H54 (cell line): ENCODE measurements around the gene PRKAB1.
"Not testable (repeated sequence)": the region's sequence is repeated elsewhere in the genome, so short reads cannot be mapped to it uniquely, and the experiment has no call there.

ENCODE experiments used
- DNase-seq: peaks from one replicate; pipeline ENCODE4 v3.0.0; 2011; ENCODE audit warnings: low spot score, mixed read lengths; ENCODE audit not compliant: insufficient read length
- FAIRE-seq: peaks from 3 replicates; lab custom pipeline; 2011; peaks lifted over from hg19 to GRCh38; lab: Jason Lieb, UNC
- POLR2A ChIP-seq: IDR thresholded peaks from 2 replicates; pipeline ENCODE4 v1.6.1; 2011; ENCODE audit warnings: low read depth, mild to moderate bottlenecking, low read length

The PRKAB1 gene

DNA sequence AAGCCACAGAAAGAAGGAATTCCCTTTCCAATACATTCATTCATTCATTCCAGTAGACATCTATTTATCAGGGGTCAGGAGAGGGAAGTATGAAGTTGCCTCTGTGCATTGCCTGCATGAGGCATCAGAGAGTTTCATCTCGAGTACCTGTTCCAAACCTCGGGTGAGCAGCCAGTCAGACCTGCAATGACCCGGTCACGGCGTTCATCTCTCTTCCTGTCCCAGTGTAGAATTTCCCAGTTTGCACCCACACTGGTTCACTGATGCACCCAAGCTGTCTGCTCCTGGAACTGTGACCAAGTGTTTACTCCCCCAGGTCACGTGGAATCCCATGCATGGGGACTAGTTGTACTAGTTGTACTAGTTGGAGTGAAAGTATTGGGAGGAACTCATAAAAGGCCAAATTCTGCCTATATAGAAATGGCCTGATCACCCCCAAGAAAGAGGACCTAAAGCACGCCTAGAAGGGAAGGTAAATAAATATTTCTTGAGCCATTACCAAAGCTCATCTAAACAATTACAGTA, 22.3 kb upstream of the PRKAB1 start:
- FAIRE-seq = no peak
- TF ChIP-seq POLR2A = no peak
- no peak for DNase-seq

DNA sequence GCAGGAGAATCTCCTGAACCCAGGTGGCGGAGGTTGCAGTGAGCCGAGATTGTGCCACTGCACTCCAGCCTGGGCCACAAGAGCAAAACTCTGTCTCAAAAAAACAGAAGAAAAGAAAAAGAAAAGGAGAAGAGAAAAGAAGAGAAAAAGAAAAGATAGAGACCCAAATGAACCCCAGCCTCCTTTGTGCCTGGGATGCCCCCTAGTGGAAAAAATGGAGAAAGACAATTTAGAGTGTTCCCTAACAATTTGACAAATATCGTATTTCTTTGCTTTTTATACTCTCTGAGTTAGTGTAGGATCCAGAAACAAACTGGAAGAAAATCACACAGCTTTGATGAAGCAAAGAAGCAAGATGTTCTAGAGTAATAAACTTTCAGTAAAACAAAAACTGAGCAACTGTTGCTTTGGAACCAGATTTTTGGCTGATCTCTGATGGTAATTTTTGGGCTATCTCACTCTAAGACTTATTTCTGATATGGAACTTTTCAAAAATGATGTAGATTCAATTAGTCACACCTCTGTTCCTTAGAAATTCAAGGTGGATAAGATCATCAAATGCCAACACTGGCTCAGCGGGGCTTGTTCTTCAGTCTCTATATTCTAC, 18.6 kb upstream of the PRKAB1 start:
- no peak for FAIRE-seq
- peak; percentile 26 for DNase-seq
- no peak for TF ChIP-seq POLR2A

DNA sequence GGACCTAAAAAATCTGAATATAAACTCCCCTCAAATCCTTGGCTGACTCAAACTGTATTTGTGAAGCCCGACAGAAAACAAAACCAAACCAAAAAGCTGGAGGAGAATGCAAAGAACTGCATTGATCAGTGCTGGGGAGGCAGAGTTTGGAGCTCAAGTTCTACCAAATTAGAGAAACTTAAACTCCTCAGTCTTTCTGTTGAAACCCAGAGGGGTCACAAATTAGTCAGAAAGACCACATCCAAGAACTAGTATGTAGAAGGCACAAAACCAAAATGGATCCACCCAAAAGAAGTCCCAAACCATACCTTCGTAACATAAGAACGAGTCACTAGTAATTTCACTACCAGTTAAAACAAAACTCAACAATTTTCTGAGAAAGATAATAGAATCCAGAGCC, 15.3 kb upstream of the PRKAB1 start:
- no peak for FAIRE-seq
- no peak for DNase-seq
- no peak for TF ChIP-seq POLR2A

DNA sequence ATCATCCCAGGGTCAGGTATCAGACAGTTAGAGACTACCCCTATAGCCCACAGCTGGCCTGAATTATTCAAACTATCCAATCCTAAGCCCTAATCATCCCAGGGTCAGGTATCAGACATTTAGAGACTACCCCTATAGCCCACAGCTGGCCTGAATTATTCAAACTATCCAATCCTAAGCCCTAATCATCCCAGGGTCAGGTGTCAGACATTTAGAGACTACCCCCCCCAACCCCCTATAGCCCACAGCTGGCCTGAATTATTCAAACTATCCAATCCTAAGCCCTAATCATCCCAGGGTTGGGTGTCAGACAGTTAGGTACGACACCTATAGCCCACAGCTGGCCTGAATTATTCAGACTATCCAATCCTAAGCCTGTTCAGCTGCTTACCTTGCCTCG, 10.9 kb upstream of the PRKAB1 start:
- FAIRE-seq, DNase-seq: not testable (repeated sequence)

DNA sequence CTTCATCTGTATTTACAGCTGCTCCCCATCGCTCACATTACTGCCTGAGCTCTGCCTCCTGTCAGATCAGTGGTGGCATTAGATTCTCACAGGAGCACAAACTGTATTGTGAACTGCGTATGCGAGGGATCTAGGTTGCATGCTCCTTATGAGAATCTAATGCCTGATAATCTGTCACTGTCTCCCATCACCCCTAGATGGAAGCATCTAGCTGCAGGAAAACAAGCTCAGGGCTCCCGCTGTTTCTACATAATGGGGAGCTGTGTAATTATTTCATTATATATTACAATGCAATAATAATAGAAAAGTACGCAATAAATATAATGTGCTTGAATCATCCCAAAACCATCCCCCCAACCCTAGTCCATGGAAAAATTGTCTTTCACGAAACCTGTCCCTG, 9.8 kb upstream of the PRKAB1 start:
- not testable (repeated sequence) for DNase-seq, FAIRE-seq

DNA sequence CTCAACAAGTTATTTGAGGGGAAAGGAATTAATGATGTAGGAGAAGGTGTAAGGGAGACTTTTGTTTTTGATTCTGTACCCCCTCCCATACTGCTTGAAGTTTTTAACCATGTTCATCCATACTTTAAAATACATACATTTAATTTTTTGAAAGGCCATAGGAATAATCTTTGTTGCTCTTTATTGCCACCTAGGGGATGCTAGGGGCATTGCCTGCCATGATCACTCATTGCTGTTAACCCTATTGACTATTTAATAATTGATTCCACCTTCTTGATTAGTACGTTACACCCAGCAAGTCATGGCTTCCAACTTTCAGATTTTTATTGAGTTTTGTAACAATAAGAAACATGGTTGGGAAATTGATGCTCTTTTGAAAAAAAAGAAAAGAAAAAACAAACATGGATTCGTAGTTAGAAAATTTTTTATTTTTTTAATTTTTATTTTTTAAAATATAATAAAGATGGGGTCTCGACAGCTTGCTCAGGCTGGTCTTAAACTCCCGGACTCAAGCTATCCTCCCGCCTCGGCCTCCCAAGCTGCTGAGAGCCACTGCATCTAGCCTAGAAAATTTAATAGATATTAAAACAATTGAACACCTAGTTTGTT, 8.5 kb upstream of the PRKAB1 start:
- DNase-seq (peak; percentile 32), FAIRE-seq (no peak)
- TF ChIP-seq POLR2A = no peak

DNA sequence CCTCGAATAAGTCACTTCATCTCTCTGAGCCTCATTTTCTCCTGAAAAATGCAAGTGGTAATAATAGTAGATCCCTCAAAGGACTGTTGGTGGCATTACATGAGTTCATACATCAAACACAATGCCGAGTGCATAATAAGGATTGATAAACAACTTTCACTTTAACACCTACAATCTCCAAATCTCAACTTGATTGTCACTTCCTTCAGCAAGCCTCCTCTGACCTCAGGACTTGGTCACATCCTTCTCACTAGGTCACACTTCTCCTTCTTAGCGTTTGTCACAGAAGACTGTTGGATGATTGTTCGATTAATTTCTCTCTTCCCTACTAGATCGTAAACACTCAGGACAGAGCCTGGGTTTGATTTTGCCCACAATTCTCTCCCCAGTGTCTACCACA, 7.9 kb upstream of the PRKAB1 start:
- no peak for TF ChIP-seq POLR2A
- FAIRE-seq (no peak), DNase-seq (no peak)

DNA sequence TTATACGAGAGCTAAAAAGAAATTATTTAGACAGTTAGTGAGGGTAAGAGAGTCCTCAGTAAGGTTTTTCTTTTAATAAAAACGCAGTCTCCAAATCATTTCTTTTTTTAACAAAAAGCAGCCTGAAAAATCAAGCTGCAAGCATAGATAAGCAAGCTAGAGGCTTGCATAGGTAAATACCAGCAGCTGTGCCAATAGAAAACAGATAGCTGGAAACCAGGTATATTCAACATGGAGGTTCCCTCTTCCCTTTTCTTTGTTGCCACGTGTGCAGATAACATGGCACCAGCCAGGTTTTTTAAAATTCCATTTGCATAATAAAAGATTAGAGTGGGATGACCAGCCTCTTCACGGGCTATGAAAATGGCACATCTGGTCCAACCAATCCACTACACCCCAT, 6.1 kb upstream of the PRKAB1 start:
- no peak for FAIRE-seq

DNA sequence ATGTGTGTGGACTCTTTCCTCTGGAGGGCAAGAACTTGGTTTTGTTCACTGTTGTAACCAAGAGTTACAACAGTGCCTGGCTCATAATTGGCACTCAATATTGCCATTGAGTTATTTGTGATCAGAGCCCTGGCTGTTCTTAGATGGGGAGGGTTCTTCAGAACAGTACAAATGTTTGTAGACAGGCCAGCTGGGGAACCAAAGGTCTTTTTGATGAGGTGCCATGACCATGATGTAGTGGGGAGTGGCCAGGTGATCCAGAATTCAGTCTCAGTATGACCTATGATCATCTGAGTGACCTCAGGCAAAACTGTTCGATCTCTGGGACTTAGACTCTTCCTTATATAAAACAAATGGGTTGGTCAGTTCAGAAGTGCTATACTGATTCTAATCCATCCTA, 3.3 kb upstream of the PRKAB1 start:
- no peak for DNase-seq
- TF ChIP-seq POLR2A = no peak
- FAIRE-seq = no peak

More for the DNA sequence above, 6.1 kb upstream of the PRKAB1 start:
- no peak for DNase-seq
- no peak for TF ChIP-seq POLR2A

DNA sequence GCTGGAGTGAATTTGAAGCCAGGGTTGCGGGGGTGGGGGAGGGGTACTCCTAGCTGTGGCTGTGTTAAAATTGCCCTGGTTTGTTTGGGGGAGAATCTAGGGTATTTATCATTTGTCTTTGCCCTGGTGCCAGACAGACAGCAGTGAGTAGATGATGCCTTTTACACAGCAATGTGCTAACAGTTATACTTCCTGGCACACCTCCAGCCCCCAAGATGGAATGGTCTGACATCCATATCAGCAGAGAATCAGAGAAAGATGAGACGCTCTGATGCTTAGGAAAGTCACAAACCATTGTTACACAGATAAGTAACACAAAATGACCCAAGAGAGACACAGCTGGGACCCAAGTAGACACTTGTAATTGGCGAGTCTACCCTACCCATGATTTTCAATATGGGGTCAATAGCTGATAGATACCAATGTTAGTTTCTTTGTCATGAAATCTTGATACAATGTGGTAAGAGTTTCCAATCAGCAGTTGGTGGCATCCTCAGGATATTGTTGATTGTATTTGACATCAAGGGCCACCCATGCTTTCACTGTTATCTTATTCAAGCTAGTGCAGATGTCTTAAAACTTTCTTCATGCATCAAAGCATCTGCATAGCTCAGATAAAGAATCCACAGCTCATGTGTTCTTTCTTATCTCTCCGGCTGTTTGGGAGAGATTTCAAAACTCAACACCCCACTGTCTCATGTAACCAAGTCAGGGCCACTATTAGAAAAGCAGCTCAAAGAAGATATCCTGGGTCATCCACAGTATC, 2.6 kb upstream of the PRKAB1 start:
- no peak for TF ChIP-seq POLR2A

DNA sequence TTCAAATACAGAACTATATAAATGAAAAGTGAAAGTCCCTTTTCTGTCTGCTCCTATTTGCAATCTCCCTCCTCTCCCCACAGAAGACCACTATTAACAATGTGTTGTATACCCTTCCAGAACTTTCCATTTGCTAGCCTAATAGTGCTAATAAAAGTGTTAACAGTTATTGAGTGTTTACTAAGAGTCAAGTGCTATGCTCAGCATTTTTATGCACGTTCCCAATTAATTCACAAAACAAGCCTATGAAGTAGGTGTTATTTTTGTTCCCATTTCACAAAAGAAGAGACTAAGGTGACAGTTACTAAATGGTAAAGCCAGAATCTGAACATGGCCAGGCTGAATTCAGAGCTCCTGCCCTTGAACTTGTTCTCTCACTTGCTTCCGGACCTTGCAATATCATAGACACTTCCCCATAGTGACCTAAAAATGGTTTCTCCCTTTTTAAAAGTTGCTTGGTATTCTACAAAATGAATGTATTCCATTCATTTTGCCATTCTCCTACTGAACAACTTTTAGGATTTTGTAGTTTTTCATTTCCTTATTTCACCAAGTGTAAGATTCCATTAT, 1.6 kb upstream of the PRKAB1 start:
- no peak for FAIRE-seq
- DNase-seq = no peak
- no peak for TF ChIP-seq POLR2A

More for the DNA sequence above, 2.6 kb upstream of the PRKAB1 start:
- DNase-seq (no peak), FAIRE-seq (no peak)

DNA sequence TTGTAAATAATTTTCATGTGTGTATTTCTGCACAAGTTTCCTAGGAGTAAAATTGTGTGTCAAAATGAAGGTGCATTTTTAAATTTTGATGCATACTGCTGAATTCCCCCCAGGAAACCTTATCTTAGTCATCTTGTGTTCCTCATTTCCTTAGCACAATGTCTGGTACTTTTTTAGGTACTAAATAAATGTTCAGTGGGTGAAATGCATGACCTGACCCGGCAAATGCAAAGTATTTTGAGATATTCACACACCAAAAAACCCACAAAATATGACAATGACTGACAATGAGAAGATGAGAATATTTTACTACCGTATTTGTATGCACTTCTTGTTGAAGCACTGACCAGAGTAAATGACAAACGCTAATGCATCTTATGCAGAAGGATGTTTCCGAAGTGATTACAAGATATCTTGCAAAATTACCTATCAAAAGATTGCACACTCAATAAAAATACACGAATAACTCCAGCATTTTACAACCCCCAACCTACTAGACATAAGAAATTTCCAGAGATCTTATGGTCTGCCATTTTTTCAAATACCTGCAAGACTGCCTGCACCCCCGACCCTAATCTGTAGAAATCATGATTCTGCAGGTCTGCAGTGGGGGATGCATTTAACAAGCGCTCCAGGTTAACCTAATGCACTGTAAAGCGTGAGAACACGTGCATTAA, 895 bp upstream of the PRKAB1 start:
- FAIRE-seq = peak; percentile 30
- no peak for TF ChIP-seq POLR2A
- no peak for DNase-seq

DNA sequence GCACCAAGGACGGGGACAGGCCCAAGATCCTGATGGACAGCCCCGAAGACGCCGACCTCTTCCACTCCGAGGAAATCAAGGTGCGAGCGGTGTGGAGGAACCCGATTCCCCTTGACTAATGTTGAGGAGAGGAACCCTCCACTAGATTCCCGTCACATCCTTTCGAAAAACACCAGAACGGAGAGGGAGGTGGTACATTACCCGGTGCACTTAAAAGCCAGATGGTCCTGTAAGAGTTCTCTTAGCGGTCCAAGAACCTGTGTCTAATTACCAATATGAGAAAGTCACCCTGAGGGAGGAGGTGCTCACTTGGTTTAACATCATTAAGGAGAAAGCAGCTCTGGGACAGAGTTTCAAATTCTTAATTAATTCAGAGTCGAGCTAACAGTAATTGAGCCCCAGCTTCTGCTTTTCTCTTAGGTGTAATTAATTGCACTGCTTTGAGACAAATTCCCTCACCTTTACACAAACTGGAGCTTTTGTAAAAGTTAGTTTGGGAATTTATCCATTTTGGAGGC, 450 bp downstream of the PRKAB1 start:
- TF ChIP-seq POLR2A = no peak
- DNase-seq (no peak), FAIRE-seq (no peak)

DNA sequence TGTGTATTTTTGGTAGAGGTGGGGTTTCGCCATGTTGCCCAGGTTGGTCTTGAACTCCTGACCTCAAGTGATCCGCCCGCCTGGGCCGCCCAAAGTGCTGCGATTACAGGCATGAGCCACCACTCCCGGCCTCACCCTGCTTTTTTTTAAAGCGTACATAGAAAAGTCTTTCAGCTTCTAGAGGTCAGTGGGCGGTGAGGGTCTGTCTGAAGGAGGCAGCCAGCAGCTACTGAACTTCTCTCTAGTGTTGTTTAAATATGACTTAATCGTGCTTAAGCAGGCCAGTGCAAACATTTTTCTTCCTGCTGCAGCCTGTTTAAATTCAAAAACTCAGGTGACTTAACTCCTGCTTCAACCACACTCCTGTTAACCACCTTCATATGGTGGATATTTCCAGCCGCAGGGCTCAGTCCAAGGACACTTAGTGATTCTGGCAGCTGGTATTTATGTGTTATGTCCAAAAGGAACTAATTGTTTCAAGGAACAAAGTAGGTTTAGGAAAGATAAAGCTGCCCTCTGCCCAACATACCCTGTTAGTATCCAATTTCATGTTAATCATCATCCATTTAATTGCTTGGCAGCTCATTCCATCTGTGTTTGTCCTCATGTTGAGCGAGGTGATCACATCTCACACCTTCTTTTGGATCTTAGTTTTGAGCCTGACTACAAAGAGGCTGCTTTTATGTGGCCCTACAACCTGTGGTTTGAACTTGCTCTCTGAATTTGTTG, 2.0 kb downstream of the PRKAB1 start:
- FAIRE-seq (no peak), DNase-seq (no peak)
- no peak for TF ChIP-seq POLR2A
